Mesothelial cell of epicardium (in vitro differentiated cells): ENCODE data around the gene TMEM101. TPM values are rescaled to one million over a fixed set of nuclear protein-coding genes. Genes with fewer than 3 reads are reported as not detected.

ENCODE experiments used
- DNase-seq, 2 experiments: peaks; one replicate each; pipeline ENCODE4 v3.0.0; 2021; ENCODE audit warnings: low spot score in 2 of 2; ENCODE audit not compliant: unreplicated experiment in 2 of 2
- H3K27ac Mint-ChIP-seq: 2 replicates; pipeline ENCODE4 v1.8.0; 2021; ENCODE audit warnings: mixed read lengths
- H3K27me3 Mint-ChIP-seq: 2 replicates; pipeline ENCODE4 v1.8.0; 2021; ENCODE audit warnings: low read depth, mixed read lengths
- H3K36me3 Mint-ChIP-seq: 2 replicates; pipeline ENCODE4 v1.8.0; 2021; ENCODE audit warnings: mixed read lengths
- H3K4me1 Mint-ChIP-seq: 2 replicates; pipeline ENCODE4 v1.8.0; 2021; ENCODE audit warnings: mixed read lengths
- H3K4me3 Mint-ChIP-seq: 2 replicates; pipeline ENCODE4 v1.8.0; 2021; ENCODE audit warnings: mild to moderate bottlenecking, moderate library complexity, mixed read lengths
- H3K9me3 Mint-ChIP-seq: 2 replicates; pipeline ENCODE4 v1.8.0; 2021; ENCODE audit warnings: mixed read lengths
- total RNA-seq: library from RNA; stranded (reverse); gene quantifications from 3 replicates; pipeline ENCODE4 v1.2.1, GENCODE V29; 2021
- TF ChIP-seq, protein P1 (sequence below): fragments of 200-600 bp; sonication (generic); IDR thresholded peaks from one replicate; pipeline ENCODE4 v1.5.0; 2021; ENCODE audit warnings: antibody characterized with exemption; ENCODE audit not compliant: unreplicated experiment

TMEM101 gene
- total RNA-seq, 1 donor from 2014 or later = 35.8 TPM

DNA sequence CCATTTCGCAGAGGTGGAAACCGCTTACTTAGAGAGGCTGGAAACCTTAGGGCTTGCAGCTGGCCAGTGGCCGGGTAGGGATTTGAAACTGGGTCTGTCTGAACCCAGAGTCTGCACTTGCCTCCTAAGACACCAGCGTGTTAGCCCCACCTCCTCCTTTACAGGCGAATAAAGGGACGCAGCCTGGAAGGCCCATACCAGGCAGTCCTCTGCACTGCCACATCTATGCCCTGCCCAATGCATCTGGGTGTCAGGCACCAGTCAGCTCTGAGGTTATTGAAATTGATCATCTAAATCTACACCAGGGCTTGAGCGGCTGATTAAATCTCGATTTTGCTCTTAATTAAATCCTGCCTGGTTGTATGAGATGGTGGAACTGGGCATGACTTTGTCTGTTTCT is 30.2 kb downstream of the TMEM101 start:
- no peak for DNase-seq
- peaks cover 92% of the 10 kb centered on the region for H3K27me3 Mint-ChIP-seq
- peak overlapping the region; percentile 50 for H3K4me3 Mint-ChIP-seq
- TF ChIP-seq, protein P1, sequence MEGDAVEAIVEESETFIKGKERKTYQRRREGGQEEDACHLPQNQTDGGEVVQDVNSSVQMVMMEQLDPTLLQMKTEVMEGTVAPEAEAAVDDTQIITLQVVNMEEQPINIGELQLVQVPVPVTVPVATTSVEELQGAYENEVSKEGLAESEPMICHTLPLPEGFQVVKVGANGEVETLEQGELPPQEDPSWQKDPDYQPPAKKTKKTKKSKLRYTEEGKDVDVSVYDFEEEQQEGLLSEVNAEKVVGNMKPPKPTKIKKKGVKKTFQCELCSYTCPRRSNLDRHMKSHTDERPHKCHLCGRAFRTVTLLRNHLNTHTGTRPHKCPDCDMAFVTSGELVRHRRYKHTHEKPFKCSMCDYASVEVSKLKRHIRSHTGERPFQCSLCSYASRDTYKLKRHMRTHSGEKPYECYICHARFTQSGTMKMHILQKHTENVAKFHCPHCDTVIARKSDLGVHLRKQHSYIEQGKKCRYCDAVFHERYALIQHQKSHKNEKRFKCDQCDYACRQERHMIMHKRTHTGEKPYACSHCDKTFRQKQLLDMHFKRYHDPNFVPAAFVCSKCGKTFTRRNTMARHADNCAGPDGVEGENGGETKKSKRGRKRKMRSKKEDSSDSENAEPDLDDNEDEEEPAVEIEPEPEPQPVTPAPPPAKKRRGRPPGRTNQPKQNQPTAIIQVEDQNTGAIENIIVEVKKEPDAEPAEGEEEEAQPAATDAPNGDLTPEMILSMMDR = no peak
- H3K4me1 Mint-ChIP-seq = no peaks in the 10 kb centered on the region
- H3K27ac Mint-ChIP-seq = no peak overlapping the region
- H3K36me3 Mint-ChIP-seq = no peaks in the 10 kb centered on the region
- no peaks in the 10 kb centered on the region for H3K9me3 Mint-ChIP-seq

DNA sequence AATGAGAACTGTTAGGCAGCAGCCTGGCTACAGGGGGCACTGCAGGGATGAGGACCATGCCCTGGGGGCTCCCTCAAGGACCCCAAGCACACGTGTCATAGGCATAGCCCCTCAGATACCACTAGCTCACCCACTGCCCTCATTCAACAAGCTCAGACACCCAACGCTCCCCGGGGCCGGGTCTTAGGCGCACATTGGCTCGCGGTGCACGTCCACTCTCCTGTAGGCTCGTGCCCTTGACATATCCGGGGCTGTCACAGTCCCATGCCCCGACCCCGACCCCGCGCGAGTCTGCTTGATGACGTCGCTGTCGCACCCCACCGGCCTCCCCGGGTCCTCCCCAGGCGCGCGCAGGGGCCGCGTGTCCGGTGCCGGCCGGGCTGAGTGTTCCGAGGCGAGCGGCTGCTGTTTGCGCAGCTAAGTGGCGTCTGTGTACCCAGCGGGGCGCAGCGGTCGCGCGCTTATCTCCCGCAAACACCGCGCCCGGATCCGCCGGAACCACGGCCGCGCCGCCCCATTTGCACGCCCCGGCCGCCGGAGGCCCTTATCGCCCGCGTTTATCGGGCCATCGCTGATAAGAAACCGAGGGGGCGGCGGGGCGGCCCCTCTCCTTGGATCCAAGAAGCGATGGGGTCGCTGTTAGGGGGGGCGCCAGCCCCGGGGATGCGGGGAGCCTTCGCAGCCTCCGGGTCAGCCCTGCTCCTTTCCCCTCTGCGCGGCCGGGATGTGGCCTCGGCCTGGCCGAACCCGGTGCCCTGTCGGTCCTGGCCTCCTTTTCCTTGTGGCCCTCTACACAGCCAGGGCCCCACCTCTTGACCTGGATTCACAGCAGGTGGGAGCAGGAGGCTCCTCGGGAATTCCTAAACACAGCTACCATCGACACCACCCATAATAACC is 31.0 kb downstream of the TMEM101 start:
- no peaks in the 10 kb centered on the region for H3K9me3 Mint-ChIP-seq
- peaks cover 97% of the 10 kb centered on the region for H3K27me3 Mint-ChIP-seq
- DNase-seq = peak in 1 of 2 experiments; percentile 48
- H3K4me3 Mint-ChIP-seq = peak overlapping the region; percentile 50
- H3K36me3 Mint-ChIP-seq = no peaks in the 10 kb centered on the region
- no peak overlapping the region for H3K27ac Mint-ChIP-seq
- TF ChIP-seq, protein P1 = no peak
- no peaks in the 10 kb centered on the region for H3K4me1 Mint-ChIP-seq

DNA sequence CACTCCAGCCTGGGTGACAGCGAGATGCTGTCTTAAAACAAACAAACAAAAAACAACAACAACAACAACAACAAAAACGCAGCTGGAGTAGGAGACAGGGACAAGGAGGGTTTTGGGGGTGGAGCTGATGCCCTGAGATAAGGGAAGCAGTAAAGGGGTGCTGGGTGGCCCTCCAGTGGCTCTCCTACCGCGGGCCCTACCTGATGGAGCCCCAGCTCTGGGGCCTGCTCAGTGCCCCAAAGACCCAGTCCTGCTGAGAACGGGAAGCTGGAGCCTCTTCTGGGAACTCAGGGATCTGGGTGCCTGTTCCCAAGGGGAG is 31.6 kb downstream of the TMEM101 start:
- no peaks in the 10 kb centered on the region for H3K36me3 Mint-ChIP-seq
- no peak for DNase-seq
- TF ChIP-seq, protein P1 = no peak
- H3K27ac Mint-ChIP-seq = no peak overlapping the region
- H3K4me3 Mint-ChIP-seq = peak overlapping the region; percentile 43
- no peaks in the 10 kb centered on the region for H3K9me3 Mint-ChIP-seq
- peaks cover 97% of the 10 kb centered on the region for H3K27me3 Mint-ChIP-seq
- no peaks in the 10 kb centered on the region for H3K4me1 Mint-ChIP-seq

DNA sequence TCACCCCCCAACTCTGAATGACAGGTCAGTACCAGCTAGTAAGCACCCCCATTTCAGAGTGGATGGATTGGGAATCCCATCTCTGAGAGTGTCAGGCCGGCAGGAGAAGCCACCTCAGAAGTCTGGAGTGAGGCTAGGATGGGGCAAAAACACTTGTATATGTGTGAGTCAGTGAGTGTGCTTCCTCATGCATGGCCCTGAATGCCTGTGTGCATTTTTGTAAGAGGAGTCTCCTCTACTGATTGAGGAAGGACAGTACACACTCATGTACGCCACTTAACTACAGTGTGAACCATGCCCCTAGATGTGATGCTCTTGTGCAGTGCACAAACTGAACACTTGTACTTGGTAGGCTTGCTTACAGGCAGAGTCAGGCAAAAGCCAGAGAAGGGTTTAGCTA is 32.6 kb downstream of the TMEM101 start:
- no peak overlapping the region for H3K27ac Mint-ChIP-seq
- H3K4me3 Mint-ChIP-seq = no peak overlapping the region
- H3K27me3 Mint-ChIP-seq = peaks cover 97% of the 10 kb centered on the region
- TF ChIP-seq, protein P1 = no peak
- H3K9me3 Mint-ChIP-seq = no peaks in the 10 kb centered on the region
- H3K4me1 Mint-ChIP-seq = no peaks in the 10 kb centered on the region
- no peak for DNase-seq
- H3K36me3 Mint-ChIP-seq = no peaks in the 10 kb centered on the region

DNA sequence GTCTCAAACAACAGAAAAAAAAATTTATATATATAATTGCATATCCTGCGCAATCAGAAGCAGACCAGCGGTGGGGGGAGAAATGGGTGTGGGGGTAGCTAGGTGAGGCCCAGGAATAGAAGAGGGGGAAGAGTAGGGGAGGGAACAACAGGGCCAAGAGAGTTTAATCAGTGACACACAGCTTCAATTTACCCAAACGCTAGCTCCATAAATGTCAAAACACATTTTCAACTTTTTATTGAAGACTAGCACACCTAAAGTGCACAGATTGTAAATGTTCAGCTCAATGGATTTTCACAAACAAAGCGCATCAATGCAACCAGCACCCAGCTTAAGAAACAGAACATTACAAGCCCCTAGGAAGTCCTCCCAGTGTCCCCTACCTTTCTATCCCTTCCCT is 35.1 kb downstream of the TMEM101 start:
- H3K27me3 Mint-ChIP-seq = peaks cover 85% of the 10 kb centered on the region
- no peak overlapping the region for H3K4me3 Mint-ChIP-seq
- H3K36me3 Mint-ChIP-seq = no peaks in the 10 kb centered on the region
- H3K27ac Mint-ChIP-seq = no peak overlapping the region
- no peaks in the 10 kb centered on the region for H3K9me3 Mint-ChIP-seq
- no peak for DNase-seq
- H3K4me1 Mint-ChIP-seq = no peaks in the 10 kb centered on the region
- TF ChIP-seq, protein P1 = no peak
